ENCODE results near the gene CNFN.

Gene CNFN

DNA sequence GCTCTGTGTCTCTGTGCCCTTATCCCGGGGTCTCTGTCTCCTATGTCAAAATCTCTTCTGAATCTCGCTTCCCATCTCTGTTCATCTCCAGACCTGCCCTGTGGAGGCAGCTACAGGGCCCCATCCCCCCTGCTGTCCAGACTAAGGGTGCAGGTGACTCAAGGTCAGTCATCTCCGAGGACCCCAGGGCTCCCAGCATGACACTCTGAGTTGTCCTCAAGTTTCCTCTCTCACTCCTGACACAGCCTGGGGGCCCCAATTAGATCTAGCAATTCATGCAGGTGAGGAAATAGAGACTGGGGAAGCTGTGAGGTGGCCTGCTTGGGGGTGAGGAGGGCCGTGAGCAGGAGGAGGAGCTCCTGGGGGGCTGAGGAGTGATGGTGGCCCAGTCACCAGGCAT, 2.1 kb upstream of the CNFN start:
- H3K4me1 Mint-ChIP-seq, result peaks cover 14% of the 10 kb centered on the region
- TF ChIP-seq, protein P1, sequence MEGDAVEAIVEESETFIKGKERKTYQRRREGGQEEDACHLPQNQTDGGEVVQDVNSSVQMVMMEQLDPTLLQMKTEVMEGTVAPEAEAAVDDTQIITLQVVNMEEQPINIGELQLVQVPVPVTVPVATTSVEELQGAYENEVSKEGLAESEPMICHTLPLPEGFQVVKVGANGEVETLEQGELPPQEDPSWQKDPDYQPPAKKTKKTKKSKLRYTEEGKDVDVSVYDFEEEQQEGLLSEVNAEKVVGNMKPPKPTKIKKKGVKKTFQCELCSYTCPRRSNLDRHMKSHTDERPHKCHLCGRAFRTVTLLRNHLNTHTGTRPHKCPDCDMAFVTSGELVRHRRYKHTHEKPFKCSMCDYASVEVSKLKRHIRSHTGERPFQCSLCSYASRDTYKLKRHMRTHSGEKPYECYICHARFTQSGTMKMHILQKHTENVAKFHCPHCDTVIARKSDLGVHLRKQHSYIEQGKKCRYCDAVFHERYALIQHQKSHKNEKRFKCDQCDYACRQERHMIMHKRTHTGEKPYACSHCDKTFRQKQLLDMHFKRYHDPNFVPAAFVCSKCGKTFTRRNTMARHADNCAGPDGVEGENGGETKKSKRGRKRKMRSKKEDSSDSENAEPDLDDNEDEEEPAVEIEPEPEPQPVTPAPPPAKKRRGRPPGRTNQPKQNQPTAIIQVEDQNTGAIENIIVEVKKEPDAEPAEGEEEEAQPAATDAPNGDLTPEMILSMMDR (IDR thresholded peaks at IDR 0.05; ENCODE audit: unreplicated experiment in 3 of 3), result no peak
- H3K27ac Mint-ChIP-seq, result no peak overlapping the region
- peaks cover 42% of the 10 kb centered on the region for H3K27me3 Mint-ChIP-seq (ENCODE audit: low read depth)
- H3K9me3 Mint-ChIP-seq, result no peaks in the 10 kb centered on the region
- no peaks in the 10 kb centered on the region for H3K36me3 Mint-ChIP-seq (ENCODE audit: low read depth)
- H3K4me3 Mint-ChIP-seq, result no peak overlapping the region

DNA sequence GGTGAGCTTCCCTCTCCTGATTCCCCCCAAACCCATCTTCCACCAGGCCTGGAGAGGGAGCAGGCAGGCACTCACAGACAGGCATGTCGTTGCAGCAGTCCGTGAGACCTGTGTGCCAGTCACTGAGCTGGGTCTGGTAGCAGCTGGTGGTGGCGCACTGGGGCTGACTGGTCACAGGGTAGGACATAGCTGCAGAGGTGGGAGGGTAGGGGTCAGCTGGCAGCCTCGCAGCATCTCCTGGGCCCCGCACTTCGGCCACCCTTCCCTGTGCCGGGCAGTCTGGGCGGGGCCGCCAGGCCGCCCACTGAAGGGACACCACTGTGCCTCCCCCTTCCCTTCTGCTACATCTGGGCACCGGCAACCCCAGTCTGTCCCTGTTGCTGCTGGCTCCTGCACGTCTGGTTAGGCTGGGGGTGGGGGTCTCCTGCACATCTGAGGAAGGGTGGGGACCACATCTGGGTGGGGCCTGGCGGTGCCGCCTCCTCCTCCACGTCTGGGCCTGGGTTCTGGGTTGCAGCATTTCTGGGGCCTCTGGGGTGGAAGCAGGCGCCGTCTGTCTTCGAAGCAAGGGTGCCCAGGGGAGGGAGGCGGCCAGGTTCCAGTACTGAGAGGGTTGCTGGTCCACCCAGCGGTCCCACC, 1.1 kb downstream of the CNFN start:
- Mint-ChIP-seq H3K4me3 (no peak overlapping the region), H3K27ac (no peak overlapping the region), H3K27me3 (ENCODE audit: low read depth) (peaks cover 44% of the 10 kb centered on the region), H3K9me3 (no peaks in the 10 kb centered on the region), H3K36me3 (ENCODE audit: low read depth) (no peaks in the 10 kb centered on the region), H3K4me1 (no peaks in the 10 kb centered on the region)
- TF ChIP-seq, protein P1 (IDR thresholded peaks at IDR 0.05; ENCODE audit: unreplicated experiment in 3 of 3), result no peak

DNA sequence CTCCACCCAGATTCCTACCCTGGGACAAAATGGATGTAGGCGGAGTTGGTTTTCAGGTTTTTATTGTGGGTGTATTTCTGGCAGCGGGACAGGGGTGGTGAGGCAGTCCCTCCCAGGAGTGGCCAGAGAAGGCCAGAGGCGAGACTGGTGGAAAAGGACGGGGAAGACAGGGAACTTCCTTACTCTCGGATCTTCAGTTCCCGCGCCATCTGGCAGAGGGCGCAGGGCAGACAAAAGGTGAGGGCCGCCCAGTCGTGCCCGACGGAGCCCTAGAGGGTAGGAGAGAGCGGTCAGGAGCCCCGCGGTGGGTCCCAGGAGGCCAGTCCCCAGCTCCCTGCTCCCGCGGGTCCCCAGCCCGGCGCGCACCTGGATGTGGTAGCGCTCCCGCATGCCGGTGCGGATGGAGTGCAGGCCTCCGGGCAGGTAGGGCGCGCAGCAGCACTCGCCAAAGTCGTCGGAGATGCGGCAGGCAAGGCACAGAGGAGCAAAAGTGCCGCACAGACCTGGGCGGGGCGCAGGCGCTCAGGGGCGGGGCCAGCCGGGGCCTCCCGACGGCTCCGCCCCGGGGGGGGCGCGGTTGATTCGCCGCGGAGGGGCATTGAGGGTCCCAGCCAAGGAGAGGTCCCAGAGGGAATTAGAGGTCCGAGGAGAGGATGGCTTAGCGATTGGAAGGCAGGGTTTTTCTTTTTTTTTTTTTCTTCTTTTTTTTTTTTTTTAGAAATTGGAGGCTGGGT, 3.0 kb downstream of the CNFN start:
- Mint-ChIP-seq H3K4me3 (peak overlapping the region; percentile 37 to 68 (median 59)), H3K9me3 (no peaks in the 10 kb centered on the region), H3K27ac (no peak overlapping the region), H3K27me3 (ENCODE audit: low read depth) (peaks cover 39% of the 10 kb centered on the region), H3K4me1 (no peaks in the 10 kb centered on the region), H3K36me3 (ENCODE audit: low read depth) (no peaks in the 10 kb centered on the region)
- TF ChIP-seq, protein P1 (IDR thresholded peaks at IDR 0.05; ENCODE audit: unreplicated experiment in 3 of 3), result peak; percentile 37 to 54 (median 49)

DNA sequence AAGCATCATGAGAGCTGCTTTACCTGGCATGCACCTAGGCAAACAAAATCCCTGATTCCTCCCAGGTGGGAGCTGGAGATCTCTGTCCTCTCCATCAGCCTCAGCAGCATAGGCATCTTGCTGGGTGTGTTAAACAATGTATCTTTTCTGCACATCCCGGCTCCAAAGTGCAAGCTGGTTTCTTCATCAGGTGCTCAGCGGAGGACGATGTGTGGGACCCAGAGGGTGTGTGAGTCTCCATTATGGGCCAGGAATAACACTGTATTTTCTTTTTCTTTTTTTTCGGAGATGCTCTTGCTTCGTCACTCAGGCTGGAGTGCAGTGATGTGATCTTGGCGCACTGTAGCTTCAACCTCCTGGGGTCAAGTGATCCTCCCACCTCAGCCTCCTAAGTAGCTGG, 9.9 kb downstream of the CNFN start:
- TF ChIP-seq, protein P1 (IDR thresholded peaks at IDR 0.05; ENCODE audit: unreplicated experiment in 3 of 3), result no peak
- Mint-ChIP-seq H3K27ac (no peak overlapping the region), H3K4me1 (no peaks in the 10 kb centered on the region), H3K4me3 (no peak overlapping the region), H3K36me3 (ENCODE audit: low read depth) (peaks cover 8% of the 10 kb centered on the region), H3K9me3 (no peaks in the 10 kb centered on the region), H3K27me3 (ENCODE audit: low read depth) (peaks cover 6% of the 10 kb centered on the region)

DNA sequence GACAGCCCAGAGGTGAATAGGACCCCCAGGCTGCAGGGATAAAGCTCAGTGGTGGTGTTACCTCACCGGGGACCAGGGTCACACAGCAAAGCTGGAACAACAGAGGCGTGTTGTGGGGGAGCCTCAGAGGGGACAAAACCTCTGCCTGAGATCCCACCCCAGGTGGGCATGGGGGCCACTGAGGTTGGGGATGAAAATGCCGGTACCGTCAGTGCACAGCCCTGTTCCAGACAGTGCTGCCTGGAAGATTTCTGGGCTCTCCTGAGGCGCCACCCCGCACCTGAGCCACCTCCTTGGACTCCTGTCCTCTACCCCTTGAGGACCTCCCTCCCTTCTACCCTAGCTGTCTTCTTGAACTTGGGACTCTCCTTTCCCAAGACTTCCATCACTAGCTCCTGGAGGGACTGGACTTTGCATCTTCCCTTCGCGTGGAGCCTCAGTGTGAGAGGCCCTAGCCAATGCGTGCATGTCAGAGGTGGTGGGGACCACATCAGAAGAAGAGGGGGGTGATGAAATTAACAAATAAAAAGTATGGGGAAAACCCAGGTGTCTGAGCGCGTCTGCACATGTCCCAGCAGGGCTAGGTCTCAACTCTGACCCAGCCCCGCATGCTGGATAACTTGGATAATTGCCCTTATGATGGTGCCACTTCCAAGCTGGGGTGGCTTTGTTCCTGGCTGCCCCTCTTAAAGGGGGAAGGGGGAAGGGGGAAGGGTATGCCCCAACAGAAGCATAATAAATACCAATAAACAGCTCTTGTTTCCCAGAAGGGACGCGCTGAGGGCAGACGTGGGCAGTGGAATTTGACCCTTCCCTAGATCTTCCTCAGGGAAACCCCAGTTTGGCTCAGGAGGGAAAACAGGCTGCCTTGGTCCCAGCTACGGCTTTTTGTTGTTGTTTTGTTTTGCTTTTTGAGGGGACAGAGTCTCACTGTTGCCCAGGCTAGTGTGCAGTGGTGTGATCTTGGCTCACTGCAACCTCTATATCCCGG, 11.6 kb downstream of the CNFN start:
- no peak overlapping the region for H3K4me3 Mint-ChIP-seq
- TF ChIP-seq, protein P1 (IDR thresholded peaks at IDR 0.05; ENCODE audit: unreplicated experiment in 3 of 3), result no peak
- peaks cover 20% of the 10 kb centered on the region for H3K36me3 Mint-ChIP-seq (ENCODE audit: low read depth)
- H3K4me1 Mint-ChIP-seq, result no peaks in the 10 kb centered on the region
- H3K27ac Mint-ChIP-seq, result no peak overlapping the region
- H3K9me3 Mint-ChIP-seq, result no peaks in the 10 kb centered on the region
- peaks cover 6% of the 10 kb centered on the region for H3K27me3 Mint-ChIP-seq (ENCODE audit: low read depth)
